Ishikawa (cell line): ENCODE measurements around the gene GNL2.

ENCODE experiments used
- CREB1 ChIP-seq: IDR thresholded peaks from 2 replicates; pipeline ENCODE4 v1.6.1; 2012; ENCODE audit warnings: low read depth
- EP300 ChIP-seq: IDR thresholded peaks from 2 replicates; pipeline ENCODE4 v1.6.1; 2012; ENCODE audit warnings: borderline replicate concordance

DNA sequence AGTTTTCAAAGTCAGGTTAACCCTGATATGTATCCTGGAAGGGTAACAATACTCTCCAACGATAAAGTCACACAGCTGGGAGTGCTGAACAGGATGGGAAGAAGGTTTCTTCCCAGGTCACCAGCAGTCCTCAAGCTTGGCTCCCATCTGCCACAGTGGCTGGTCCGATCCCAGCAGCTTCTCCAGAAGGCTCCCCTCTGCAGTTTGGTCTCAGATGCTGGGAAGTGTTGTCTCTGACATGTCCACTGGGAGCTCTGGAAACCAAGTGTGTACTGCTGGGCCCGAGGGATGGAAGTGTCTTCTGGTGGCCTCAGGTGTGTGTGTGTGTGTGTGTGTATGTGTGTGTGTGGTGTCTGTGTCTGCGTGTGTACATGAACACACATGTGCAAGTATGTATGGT lies 16.4 kb upstream of the GNL2 start:
- TF ChIP-seq EP300 (no peak), CREB1 (no peak)
